Endodermal cell (in vitro differentiated cells): ENCODE results near the gene EXOC6. TPM values are rescaled to one million over a fixed set of nuclear protein-coding genes. Genes with fewer than 3 reads are reported as not detected.

Experiments used
- DNase-seq: peaks from one replicate; pipeline ENCODE4 v3.0.0-alpha.2; 2017
- H3K27ac ChIP-seq: 2 replicates; pipeline ENCODE4 v1.5.1; 2013; ENCODE audit warnings: mild to moderate bottlenecking, low read depth, low read length, moderate library complexity
- H3K27me3 ChIP-seq: 2 replicates; pipeline ENCODE4 v1.6.1; 2013; ENCODE audit warnings: mild to moderate bottlenecking, low read length, moderate library complexity; ENCODE audit not compliant: insufficient read depth, control insufficient read depth, poor library complexity, severe bottlenecking
- H3K36me3 ChIP-seq: 2 replicates; pipeline ENCODE4 v1.7.0; 2013; ENCODE audit warnings: mild to moderate bottlenecking, low read length, moderate library complexity; ENCODE audit not compliant: control insufficient read depth, insufficient read depth
- H3K4me1 ChIP-seq: one replicate; pipeline ENCODE4 v1.7.0; 2013; ENCODE audit warnings: low read length; ENCODE audit not compliant: control insufficient read depth, insufficient read depth
- H3K4me3 ChIP-seq: 2 replicates; pipeline ENCODE4 v1.5.1; 2013; ENCODE audit warnings: mild to moderate bottlenecking, low read length, moderate library complexity
- H3K9ac ChIP-seq: 2 replicates; pipeline ENCODE4 v1.6.1; 2013; ENCODE audit warnings: mild to moderate bottlenecking, low read length, moderate library complexity; ENCODE audit not compliant: poor library complexity, severe bottlenecking; ENCODE audit errors: extremely low read depth
- H3K9me3 ChIP-seq: 2 replicates; pipeline ENCODE4 v1.6.1; 2013; ENCODE audit warnings: mild to moderate bottlenecking, low read length, moderate library complexity; ENCODE audit not compliant: control insufficient read depth
- H3K27ac Mint-ChIP-seq: 2 replicates; pipeline ENCODE4 v1.8.0; 2020; ENCODE audit warnings: mixed read lengths
- H3K27me3 Mint-ChIP-seq: 2 replicates; pipeline ENCODE4 v1.8.0; 2021; ENCODE audit warnings: mild to moderate bottlenecking, mixed read lengths; ENCODE audit not compliant: insufficient read depth
- H3K36me3 Mint-ChIP-seq: 2 replicates; pipeline ENCODE4 v1.8.0; 2020; ENCODE audit warnings: low read depth, mixed read lengths
- H3K4me1 Mint-ChIP-seq: 2 replicates; pipeline ENCODE4 v1.8.0; 2020; ENCODE audit warnings: mixed read lengths
- H3K4me3 Mint-ChIP-seq: 2 replicates; pipeline ENCODE4 v1.8.0; 2020; ENCODE audit warnings: mild to moderate bottlenecking, moderate library complexity, mixed read lengths
- H3K9me3 Mint-ChIP-seq: 2 replicates; pipeline ENCODE4 v1.8.0; 2020; ENCODE audit warnings: mild to moderate bottlenecking, mixed read lengths
- CTCF ChIP-seq: fragments of 200-600 bp; sonication (generic); conservative IDR thresholded peaks from 2 replicates; pipeline ENCODE4 v1.5.0; 2021; ENCODE audit warnings: antibody characterized with exemption, mild to moderate bottlenecking
- WGBS, 2 experiments: methylation state at CpG; one replicate each; pipeline versions ENCODE4 v1.1.5 to v1.1.7; 2013; ENCODE audit warnings: missing lambda C conversion rate in 2 of 2, mixed read lengths in 1 of 2; ENCODE audit not compliant: insufficient coverage in 1 of 2, insufficient read length in 1 of 2; 5-methylcytosine and 5-hydroxymethylcytosine counted together
- total RNA-seq, 2 donors: library from RNA; stranded (reverse); fragmentation: NEBNext Ultra II Directional in 1 of 2; extraction: Animal tissue kit (Norgen Biotek cat#: 25700) in 1 of 2; gene quantifications; 2 replicates in 1 of 2; 3 replicates in 1 of 2; pipeline ENCODE4 v1.2.1, GENCODE V29; 2021

EXOC6 gene
- total RNA-seq, 2 donors from 2014 or later: 12.1 to 21.3 TPM

GRCh38 chr10:92929896-92930295 is 81.6 kb downstream of the EXOC6 start:
- H3K9ac ChIP-seq: no peak overlapping the region
- no peak overlapping the region for H3K27ac ChIP-seq
- no peak for DNase-seq
- H3K4me3 ChIP-seq: no peak overlapping the region
- Mint-ChIP-seq H3K4me1 (no peaks in the 10 kb centered on the region), H3K4me3 (no peak overlapping the region), H3K27ac (no peak overlapping the region), H3K36me3 (peaks cover 23% of the 10 kb centered on the region), H3K9me3 (peaks cover 5% of the 10 kb centered on the region), H3K27me3 (no peaks in the 10 kb centered on the region)
- peaks cover 20% of the 10 kb centered on the region for H3K36me3 ChIP-seq
- no peak for TF ChIP-seq CTCF
- H3K27me3 ChIP-seq: no peaks in the 10 kb centered on the region
- 96 to 100% methylated on average over 2 to 5 of the region's 5 CpGs for WGBS, 2 experiments
- H3K4me1 ChIP-seq: no peaks in the 10 kb centered on the region
- peaks cover 7% of the 10 kb centered on the region for H3K9me3 ChIP-seq

GRCh38 chr10:92931597-92931996 is 83.3 kb downstream of the EXOC6 start:
- peaks cover 20% of the 10 kb centered on the region for H3K36me3 ChIP-seq
- peaks cover 7% of the 10 kb centered on the region for H3K9me3 ChIP-seq
- H3K4me3 Mint-ChIP-seq: no peak overlapping the region
- H3K27me3 Mint-ChIP-seq: no peaks in the 10 kb centered on the region
- H3K4me3 ChIP-seq: no peak overlapping the region
- no peak overlapping the region for H3K27ac Mint-ChIP-seq
- no peak overlapping the region for H3K27ac ChIP-seq
- no CpG with 5 or more reads among the region's 1 CpG for WGBS, 2 experiments
- H3K36me3 Mint-ChIP-seq: peaks cover 23% of the 10 kb centered on the region
- H3K9ac ChIP-seq: no peak overlapping the region
- DNase-seq: no peak
- H3K4me1 Mint-ChIP-seq: no peaks in the 10 kb centered on the region
- TF ChIP-seq CTCF: no peak
- H3K4me1 ChIP-seq: no peaks in the 10 kb centered on the region
- no peaks in the 10 kb centered on the region for H3K27me3 ChIP-seq
- peaks cover 5% of the 10 kb centered on the region for H3K9me3 Mint-ChIP-seq

GRCh38 chr10:92937876-92938275 is 89.6 kb downstream of the EXOC6 start:
- H3K4me1 Mint-ChIP-seq: no peaks in the 10 kb centered on the region
- no peaks in the 10 kb centered on the region for H3K9me3 Mint-ChIP-seq
- H3K4me3 ChIP-seq: no peak overlapping the region
- no peaks in the 10 kb centered on the region for H3K36me3 ChIP-seq
- no peaks in the 10 kb centered on the region for H3K9me3 ChIP-seq
- no peaks in the 10 kb centered on the region for H3K27me3 Mint-ChIP-seq
- no peaks in the 10 kb centered on the region for H3K27me3 ChIP-seq
- H3K27ac Mint-ChIP-seq: no peak overlapping the region
- no peaks in the 10 kb centered on the region for H3K4me1 ChIP-seq
- peaks cover 2% of the 10 kb centered on the region for H3K36me3 Mint-ChIP-seq
- DNase-seq: no peak
- H3K27ac ChIP-seq: no peak overlapping the region
- no peak overlapping the region for H3K9ac ChIP-seq
- no peak overlapping the region for H3K4me3 Mint-ChIP-seq
- TF ChIP-seq CTCF: no peak
